SK-N-MC (cell line): ENCODE measurements around the gene GLRX5.

Source experiments
- EZH2 ChIP-seq: fragments of 200-600 bp; sonication (generic); IDR thresholded peaks from one replicate; pipeline ENCODE4 v1.6.1; 2017; ENCODE audit warnings: antibody characterized with exemption
- FOXP2 ChIP-seq: optimal IDR thresholded peaks from 2 replicates; pipeline ENCODE3; 2011; ENCODE audit warnings: mild to moderate bottlenecking, moderate library complexity; ENCODE audit not compliant: insufficient read depth; ENCODE audit errors: extremely low read length, control extremely low read depth
- POLR2AphosphoS5 ChIP-seq: IDR thresholded peaks from 2 replicates; pipeline ENCODE4 v1.6.1; 2012; ENCODE audit warnings: mild to moderate bottlenecking, low read depth, low read length, borderline replicate concordance

- TF ChIP-seq POLR2AphosphoS5 (no peak), EZH2 (no peak), FOXP2 (no peak)
These were observed 12.3 kb upstream of the GLRX5 start for GRCh38 chr14:95522556-95522955.
